ENCODE measurements around the gene NRF1.

NRF1 gene

GRCh38 chr7:129688503-129689222 is 77.1 kb downstream of the NRF1 start:
- H3K4me2 ChIP-seq (ENCODE audit: low read length), result no peak overlapping the region
- TF ChIP-seq CTCF (IDR thresholded peaks at IDR 0.05), result no peak
- H3K9me3 ChIP-seq (ENCODE audit: control insufficient read depth, low read length), result no peaks in the 10 kb centered on the region
- H3K4me1 ChIP-seq, result no peaks in the 10 kb centered on the region
- H3K9ac ChIP-seq, result no peak overlapping the region
- no peak overlapping the region for H3K27ac ChIP-seq
- H3K36me3 ChIP-seq (ENCODE audit: control insufficient read depth, insufficient read depth, low read length), result no peaks in the 10 kb centered on the region
- H2AFZ ChIP-seq, result no peak overlapping the region
- peaks cover 5% of the 10 kb centered on the region for H3K79me2 ChIP-seq
- H3K4me3 ChIP-seq (ENCODE audit: low read depth, low read length), result no peak overlapping the region
- no peaks in the 10 kb centered on the region for H3K27me3 ChIP-seq (ENCODE audit: control insufficient read depth, insufficient read depth, low read length)

- no peaks in the 10 kb centered on the region for H3K36me3 ChIP-seq (ENCODE audit: control insufficient read depth, insufficient read depth, low read length)
- no peak overlapping the region for H2AFZ ChIP-seq
- no peaks in the 10 kb centered on the region for H3K27me3 ChIP-seq (ENCODE audit: control insufficient read depth, insufficient read depth, low read length)
- no peak overlapping the region for H3K27ac ChIP-seq
- no peaks in the 10 kb centered on the region for H3K4me1 ChIP-seq
- H3K4me2 ChIP-seq (ENCODE audit: low read length), result no peak overlapping the region
- no peak for TF ChIP-seq CTCF (IDR thresholded peaks at IDR 0.05)
- no peak overlapping the region for H3K4me3 ChIP-seq (ENCODE audit: low read depth, low read length)
- no peaks in the 10 kb centered on the region for H3K79me2 ChIP-seq
- H3K9ac ChIP-seq, result no peak overlapping the region
- H3K9me3 ChIP-seq (ENCODE audit: control insufficient read depth, low read length), result no peaks in the 10 kb centered on the region
Observed at GRCh38 chr7:129689995-129690581, 78.6 kb downstream of the NRF1 start.

- Histone ChIP-seq H3K36me3 (ENCODE audit: control insufficient read depth, insufficient read depth, low read length) (no peaks in the 10 kb centered on the region), H3K9me3 (ENCODE audit: control insufficient read depth, low read length) (no peaks in the 10 kb centered on the region), H3K4me2 (ENCODE audit: low read length) (no peak overlapping the region), H3K27ac (no peak overlapping the region), H3K9ac (no peak overlapping the region), H3K27me3 (ENCODE audit: control insufficient read depth, insufficient read depth, low read length) (no peaks in the 10 kb centered on the region), H3K4me1 (no peaks in the 10 kb centered on the region), H2AFZ (no peak overlapping the region), H3K79me2 (no peaks in the 10 kb centered on the region), H3K4me3 (ENCODE audit: low read depth, low read length) (no peak overlapping the region)
- TF ChIP-seq CTCF (IDR thresholded peaks at IDR 0.05), result no peak
Observed at GRCh38 chr7:129690701-129691100, 79.2 kb downstream of the NRF1 start.

GRCh38 chr7:129698516-129699418 is 87.2 kb downstream of the NRF1 start:
- no peak overlapping the region for H3K4me2 ChIP-seq (ENCODE audit: low read length)
- no peaks in the 10 kb centered on the region for H3K36me3 ChIP-seq (ENCODE audit: control insufficient read depth, insufficient read depth, low read length)
- no peak for TF ChIP-seq CTCF (IDR thresholded peaks at IDR 0.05)
- no peak overlapping the region for H3K27ac ChIP-seq
- H3K4me3 ChIP-seq (ENCODE audit: low read depth, low read length), result no peak overlapping the region
- no peaks in the 10 kb centered on the region for H3K27me3 ChIP-seq (ENCODE audit: control insufficient read depth, insufficient read depth, low read length)
- no peak overlapping the region for H2AFZ ChIP-seq
- peaks cover 5% of the 10 kb centered on the region for H3K4me1 ChIP-seq
- H3K79me2 ChIP-seq, result no peaks in the 10 kb centered on the region
- no peak overlapping the region for H3K9ac ChIP-seq
- H3K9me3 ChIP-seq (ENCODE audit: control insufficient read depth, low read length), result no peaks in the 10 kb centered on the region
